Subcutaneous adipose tissue (tissue), 4 donors: ENCODE data around the gene VGLL4. TPM values are rescaled to one million over a fixed set of nuclear protein-coding genes. Genes with fewer than 3 reads are reported as not detected.

ENCODE experiments used
- total RNA-seq, 4 donors: library from RNA; depleted of rRNA; stranded (reverse); fragments of >200 nt; gene quantifications; one replicate each; pipeline ENCODE4 v1.1.0, GENCODE V29; 2016
- TF ChIP-seq, protein P1 (sequence below): fragments of 450-650 bp; IDR thresholded peaks from one replicate; pipeline ENCODE4 v1.5.1; 2016; ENCODE audit warnings: low read depth, mild to moderate bottlenecking, control low read depth, antibody characterized with exemption, moderate library complexity

The VGLL4 gene
- total RNA-seq, 4 donors from 2014 or later, result 37.6 to 47.8 (median 40.4) TPM

DNA sequence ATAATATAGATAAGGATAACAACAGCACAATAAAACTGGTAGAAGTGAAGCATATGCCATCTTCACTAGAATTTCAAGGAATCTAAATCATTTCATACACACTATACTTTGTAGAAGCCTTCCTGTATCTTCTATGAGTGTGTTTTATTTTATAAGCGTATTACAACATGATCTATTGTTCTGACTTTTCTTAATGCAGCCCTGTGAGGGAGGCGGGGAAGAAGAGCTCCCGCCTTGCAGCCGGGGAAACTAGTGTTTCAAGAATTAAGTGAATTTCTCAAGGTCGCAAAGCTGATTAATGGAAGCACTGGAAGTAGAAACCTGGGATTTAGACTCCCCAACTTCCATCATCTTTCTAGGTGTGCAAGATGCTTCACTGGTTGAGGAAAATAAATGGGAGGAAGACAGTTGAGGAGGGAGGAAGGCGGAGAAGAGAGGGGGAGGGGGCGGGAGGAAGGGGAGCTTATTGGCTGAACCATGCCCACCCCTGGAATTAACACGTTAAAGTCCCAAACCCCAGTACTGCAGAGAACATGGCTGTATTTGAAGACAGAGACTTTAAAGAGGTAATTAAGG, 32.9 kb downstream of the VGLL4 start:
- TF ChIP-seq, protein P1, sequence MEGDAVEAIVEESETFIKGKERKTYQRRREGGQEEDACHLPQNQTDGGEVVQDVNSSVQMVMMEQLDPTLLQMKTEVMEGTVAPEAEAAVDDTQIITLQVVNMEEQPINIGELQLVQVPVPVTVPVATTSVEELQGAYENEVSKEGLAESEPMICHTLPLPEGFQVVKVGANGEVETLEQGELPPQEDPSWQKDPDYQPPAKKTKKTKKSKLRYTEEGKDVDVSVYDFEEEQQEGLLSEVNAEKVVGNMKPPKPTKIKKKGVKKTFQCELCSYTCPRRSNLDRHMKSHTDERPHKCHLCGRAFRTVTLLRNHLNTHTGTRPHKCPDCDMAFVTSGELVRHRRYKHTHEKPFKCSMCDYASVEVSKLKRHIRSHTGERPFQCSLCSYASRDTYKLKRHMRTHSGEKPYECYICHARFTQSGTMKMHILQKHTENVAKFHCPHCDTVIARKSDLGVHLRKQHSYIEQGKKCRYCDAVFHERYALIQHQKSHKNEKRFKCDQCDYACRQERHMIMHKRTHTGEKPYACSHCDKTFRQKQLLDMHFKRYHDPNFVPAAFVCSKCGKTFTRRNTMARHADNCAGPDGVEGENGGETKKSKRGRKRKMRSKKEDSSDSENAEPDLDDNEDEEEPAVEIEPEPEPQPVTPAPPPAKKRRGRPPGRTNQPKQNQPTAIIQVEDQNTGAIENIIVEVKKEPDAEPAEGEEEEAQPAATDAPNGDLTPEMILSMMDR, result no peak

DNA sequence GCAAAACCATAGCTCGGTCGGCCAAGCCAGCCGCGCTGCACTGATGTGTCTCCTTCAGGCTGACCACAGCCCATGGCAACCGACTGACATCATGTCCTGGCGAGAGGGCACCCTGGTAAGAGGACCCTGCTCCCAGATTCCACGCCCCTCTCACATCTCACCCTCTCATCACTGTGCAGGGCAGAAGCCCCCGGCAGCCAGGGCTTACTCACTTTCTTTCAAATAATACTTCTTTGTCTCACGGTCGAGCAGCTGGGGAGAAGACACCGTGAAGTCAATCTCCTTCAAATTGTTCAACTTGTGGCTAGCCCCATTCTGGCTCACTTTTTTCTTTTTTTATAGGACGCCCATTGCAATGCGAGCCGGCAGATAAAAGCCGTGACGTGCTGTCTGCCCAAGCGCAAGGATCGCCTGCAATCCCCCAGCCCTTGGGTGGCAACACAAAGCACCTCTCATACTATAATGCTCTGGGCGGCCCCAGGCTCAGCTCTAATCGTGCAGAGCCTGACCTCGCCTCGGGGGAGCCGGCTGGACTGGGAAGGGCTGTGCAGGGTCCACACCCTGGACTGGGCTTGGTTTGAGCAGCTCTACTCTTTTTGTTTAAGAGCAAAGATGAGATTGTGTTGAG, 33.6 kb downstream of the VGLL4 start:
- TF ChIP-seq, protein P1, result no peak

DNA sequence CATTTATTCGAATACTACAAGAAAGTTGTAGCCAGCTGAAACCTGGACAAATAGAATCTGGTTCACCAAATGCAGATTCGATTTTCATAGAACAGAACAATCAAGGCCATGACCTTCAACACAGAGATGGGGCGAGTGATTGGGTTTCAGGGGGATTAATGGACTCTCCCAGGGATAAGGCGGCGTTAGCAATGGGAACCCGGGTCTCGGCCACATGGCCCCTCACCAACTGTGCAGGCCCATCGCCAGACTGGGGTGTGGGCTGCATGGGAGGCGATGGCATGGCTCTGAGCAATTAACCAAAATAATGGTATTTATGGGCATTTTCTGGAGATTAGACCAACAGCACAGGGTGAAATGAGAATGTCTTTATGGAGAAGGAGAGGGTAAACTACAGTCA, 34.2 kb downstream of the VGLL4 start:
- TF ChIP-seq, protein P1, result no peak

DNA sequence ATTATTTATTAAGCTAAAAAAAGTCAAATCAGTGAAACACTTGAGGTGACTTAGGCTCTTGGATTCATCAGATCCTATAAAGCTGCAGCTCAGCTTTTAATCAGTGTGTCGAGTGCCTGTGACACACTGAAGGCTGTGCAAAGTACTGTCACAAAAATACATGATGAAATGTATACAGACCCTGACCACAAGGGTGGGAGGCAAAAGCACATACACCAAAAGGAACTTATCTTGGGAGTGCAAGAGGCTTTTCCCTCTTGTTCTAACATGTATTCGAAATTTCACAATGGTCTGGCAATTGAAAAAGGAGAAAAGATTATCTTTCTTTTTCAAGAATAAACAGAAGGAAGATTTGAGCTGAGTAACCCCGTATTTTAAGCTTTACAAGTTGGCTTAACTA, 35.9 kb downstream of the VGLL4 start:
- TF ChIP-seq, protein P1, result no peak

DNA sequence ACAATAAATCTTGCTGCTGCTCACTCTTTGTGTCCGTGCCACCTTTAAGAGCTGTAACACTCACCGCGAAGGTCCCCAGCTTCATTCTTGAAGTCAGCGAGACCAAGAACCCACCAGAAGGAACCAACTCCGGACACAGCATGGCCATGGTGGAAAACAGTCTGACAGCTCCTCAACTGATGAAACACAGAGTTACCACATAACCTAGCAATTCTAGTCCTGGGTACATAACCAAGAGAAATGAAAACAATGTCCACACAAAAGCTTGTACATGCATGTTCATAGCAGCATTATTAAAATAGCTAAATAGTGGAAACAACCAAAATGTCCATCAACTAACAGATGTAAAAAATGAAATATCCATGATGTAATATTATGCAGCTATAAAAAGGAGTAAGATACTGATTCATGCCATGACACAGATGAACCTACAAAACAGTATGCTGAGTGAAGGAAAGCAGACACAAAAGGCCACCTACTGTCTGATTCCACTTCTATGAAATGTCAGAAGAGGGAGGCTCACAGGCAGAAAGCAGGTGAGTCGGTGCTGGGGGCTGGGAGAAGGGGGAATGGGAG, 36.8 kb downstream of the VGLL4 start:
- TF ChIP-seq, protein P1, result no peak

DNA sequence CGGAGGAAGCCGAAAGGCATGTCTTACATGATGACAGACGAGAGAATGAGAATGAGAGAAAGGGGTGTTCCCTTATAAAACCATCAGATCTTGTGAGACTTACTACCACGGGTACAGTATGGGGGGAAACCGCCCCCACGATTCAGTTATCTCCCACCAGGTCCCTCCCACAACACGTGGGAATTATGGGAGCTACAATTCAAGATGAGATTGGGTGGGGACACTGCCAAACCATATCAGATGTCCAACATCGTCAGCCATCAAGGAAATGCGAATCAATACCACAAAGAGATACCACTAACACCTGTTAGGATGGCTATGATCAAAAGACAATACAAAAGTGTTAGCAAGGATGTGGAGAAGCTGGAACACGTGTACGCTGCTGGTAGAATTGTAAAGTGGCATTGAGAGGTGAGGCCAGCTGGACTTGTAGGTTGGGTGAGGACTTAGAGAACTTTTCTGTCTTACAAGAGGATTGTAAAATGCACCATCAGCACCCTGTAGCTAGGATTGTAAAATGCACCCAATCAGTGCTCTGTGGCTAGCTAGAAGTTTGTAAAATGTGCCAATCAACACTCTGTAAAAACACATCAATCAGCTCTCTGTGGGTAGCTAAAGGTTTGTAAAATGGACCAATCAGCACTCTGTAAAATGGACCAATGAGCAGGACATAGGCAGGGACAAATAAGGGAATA, 37.5 kb downstream of the VGLL4 start:
- TF ChIP-seq, protein P1, result no peak

DNA sequence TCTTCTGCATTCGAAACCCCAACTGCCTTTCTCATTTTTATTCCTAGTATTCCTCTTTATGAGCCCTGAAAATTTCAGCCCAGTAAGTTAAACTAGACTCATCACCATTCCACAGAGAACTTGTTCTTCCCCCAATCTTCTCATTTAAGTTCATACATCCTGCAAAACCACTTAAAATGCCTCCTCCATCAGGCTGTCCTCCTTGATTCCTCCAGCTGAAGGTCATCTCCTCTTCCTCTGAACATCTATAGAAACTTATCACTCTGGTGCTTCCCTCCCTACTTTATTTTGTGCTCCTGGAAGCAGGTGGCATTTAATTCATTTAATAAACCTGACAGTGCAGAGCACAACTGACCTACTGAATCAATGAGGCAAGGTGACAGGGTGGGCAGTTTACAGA, 38.3 kb downstream of the VGLL4 start:
- TF ChIP-seq, protein P1, result no peak
